GM12892 (cell line): ENCODE measurements around the gene PDAP1.
"Not testable (repeated sequence)": the region's sequence is repeated elsewhere in the genome, so short reads cannot be mapped to it uniquely, and the experiment has no call there.

Source experiments
- POLR2A ChIP-seq: IDR thresholded peaks from 2 replicates; pipeline ENCODE4 v1.6.1; 2011; ENCODE audit warnings: low read depth, low read length, control low read depth
- POLR2AphosphoS5 ChIP-seq: IDR thresholded peaks from 2 replicates; pipeline ENCODE4 v1.6.1; 2011; ENCODE audit warnings: low read depth, low read length, control low read depth

DNA sequence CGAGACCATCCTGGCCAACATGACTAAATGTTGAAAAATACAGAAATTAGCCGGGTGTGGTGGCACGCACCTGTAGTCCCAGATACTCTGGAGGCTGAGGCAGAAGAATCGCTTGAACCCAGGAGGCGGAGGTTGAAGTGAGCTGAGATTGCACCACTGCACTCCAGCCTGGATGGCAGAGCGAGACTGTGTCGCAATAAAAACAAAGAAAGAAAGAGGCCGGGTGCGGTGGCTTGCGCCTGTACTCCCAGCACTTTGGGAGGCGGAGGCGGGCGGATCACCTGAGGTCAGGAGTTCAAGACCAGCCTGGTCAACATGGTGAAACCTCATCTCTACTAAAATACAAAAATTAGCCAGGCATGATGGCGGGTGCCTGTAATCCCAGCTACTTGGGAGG is 21.2 kb downstream of the PDAP1 start:
- TF ChIP-seq POLR2AphosphoS5, POLR2A: not testable (repeated sequence)
